Brain microvascular endothelial cell (primary cell): ENCODE data around the gene TRIM2.

Source experiments
- DNase-seq: peaks from one replicate; pipeline ENCODE4 v3.0.0-alpha.2; 2020
- H3K27ac ChIP-seq: fragments of 250-450 bp; sonication (Bioruptor Pico); 2 replicates; pipeline ENCODE4 v1.5.1; 2020; ENCODE audit warnings: mild to moderate bottlenecking, moderate library complexity
- H3K27me3 ChIP-seq: fragments of 250-450 bp; sonication (Bioruptor Pico); replicated peaks from 2 replicates; pipeline ENCODE4 v1.5.1; 2020; ENCODE audit warnings: mild to moderate bottlenecking
- H3K36me3 ChIP-seq: fragments of 250-450 bp; sonication (Bioruptor Pico); replicated peaks from 2 replicates; pipeline ENCODE4 v1.5.1; 2020; ENCODE audit warnings: mild to moderate bottlenecking
- H3K4me3 ChIP-seq: 2 replicates; pipeline ENCODE4 v1.5.1; 2011; ENCODE audit warnings: low read depth, mild to moderate bottlenecking, control low read depth, low read length, moderate library complexity
- CTCF ChIP-seq: IDR thresholded peaks from 2 replicates; pipeline ENCODE4 v1.5.1; 2011; ENCODE audit warnings: low read depth, mild to moderate bottlenecking, moderate library complexity, low read length, control low read depth, inconsistent platforms; ENCODE audit errors: missing control alignments
- in situ Hi-C: cut with HindIII; loops from 2 replicates; pipeline ENCODE4 v1.10.0; 2017; ENCODE audit warnings: low sequenced_read_pairs, low pct_ligation_motif_present

TRIM2 gene

GRCh38 chr4:153269218-153269990, 65.2 kb downstream of the TRIM2 start:
- no peak for TF ChIP-seq CTCF
- in situ Hi-C loops: no loop called here
- H3K27me3 ChIP-seq: no peaks in the 10 kb centered on the region
- no peak for DNase-seq
- no peak overlapping the region for H3K27ac ChIP-seq
- no peak overlapping the region for H3K4me3 ChIP-seq
- H3K36me3 ChIP-seq: no peaks in the 10 kb centered on the region

DNA sequence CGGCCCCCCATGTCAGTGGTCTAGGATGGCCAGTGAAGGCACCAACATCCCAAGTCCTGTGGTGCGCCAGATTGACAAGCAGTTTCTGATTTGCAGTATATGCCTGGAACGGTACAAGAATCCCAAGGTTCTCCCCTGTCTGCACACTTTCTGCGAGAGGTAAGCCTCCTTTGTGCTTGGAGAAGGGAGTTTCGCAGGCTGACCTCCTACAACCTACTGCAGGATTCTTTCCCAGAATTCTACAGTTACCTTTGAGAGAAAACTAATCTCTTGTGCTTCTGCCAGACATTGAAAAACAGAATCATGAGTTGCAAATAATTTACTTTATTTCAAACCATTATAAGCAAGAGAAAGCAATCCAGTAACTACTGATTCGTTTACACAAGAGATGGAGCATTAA, 66.1 kb downstream of the TRIM2 start:
- in situ Hi-C loops: no loop called here
- H3K27me3 ChIP-seq: no peaks in the 10 kb centered on the region
- no peak for TF ChIP-seq CTCF
- no peak overlapping the region for H3K4me3 ChIP-seq
- H3K36me3 ChIP-seq: no peaks in the 10 kb centered on the region
- no peak overlapping the region for H3K27ac ChIP-seq
- DNase-seq: no peak

DNA sequence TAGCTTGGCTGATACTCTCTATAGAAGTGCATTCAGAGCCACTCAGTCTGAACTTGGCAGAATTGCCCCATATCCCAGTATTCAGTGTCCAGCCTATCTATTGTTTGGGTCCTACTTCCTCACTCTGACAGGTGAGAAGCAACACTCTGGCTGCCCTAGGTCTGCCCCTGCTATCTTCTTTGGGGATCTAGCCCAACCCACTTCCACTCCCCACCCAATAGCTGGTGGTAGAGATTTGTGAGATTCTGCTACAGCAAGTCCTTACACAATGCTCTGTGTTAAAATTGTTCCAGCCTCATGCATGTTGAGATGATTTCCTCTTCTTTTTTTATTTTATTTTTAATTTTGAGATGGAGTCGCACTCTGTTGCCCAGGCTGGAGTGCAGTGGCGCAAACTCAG, 67.6 kb downstream of the TRIM2 start:
- no peak for TF ChIP-seq CTCF
- H3K4me3 ChIP-seq: no peak overlapping the region
- no peak for DNase-seq

DNA sequence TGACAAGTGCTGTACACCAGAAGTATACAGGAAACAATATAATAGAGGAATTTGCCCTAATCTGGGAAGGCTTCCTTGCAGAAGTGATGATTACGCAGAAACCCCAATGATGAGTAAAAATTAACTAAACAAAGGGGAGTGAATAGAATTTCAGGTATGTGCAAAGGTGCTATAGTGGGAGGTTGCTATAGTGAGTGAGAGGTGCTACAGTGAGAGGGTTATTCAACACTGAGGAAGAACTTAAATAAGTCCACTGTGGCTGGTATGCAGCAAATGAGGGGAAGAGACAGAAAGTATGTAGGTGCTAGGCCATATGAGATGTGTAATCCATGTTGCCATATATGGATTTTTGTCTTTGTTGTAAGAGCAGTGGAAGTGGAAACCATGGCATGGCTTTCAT, 69.5 kb downstream of the TRIM2 start:
- in situ Hi-C loops: no loop called here
- no peak for TF ChIP-seq CTCF
- Histone ChIP-seq H3K27me3 (no peaks in the 10 kb centered on the region), H3K36me3 (no peaks in the 10 kb centered on the region), H3K4me3 (no peak overlapping the region), H3K27ac (no peak overlapping the region)
- no peak for DNase-seq

More for the DNA sequence above, 67.6 kb downstream of the TRIM2 start:
- no peaks in the 10 kb centered on the region for H3K27me3 ChIP-seq
- H3K36me3 ChIP-seq: no peaks in the 10 kb centered on the region
- in situ Hi-C loops: no loop called here
- no peak overlapping the region for H3K27ac ChIP-seq

DNA sequence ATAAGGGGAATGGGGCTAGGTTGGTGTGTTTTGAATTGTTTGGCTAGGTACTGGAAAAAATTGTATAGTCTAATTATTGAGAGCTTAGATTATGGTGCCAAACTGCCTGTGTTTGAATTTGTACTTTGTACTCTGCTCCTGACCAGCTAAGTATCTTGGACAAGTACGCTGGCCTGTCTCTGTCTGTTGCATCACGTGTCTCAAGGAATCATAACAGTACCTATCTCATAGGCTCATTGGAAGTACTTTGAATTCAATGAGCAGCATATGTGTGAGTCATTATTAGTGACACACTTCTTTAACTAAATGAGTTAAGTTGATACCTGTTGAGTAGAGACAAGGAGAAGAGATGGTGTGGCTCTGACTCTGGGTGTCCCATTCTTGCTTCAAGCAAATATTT, 70.7 kb downstream of the TRIM2 start:
- DNase-seq: no peak
- Histone ChIP-seq H3K4me3 (no peak overlapping the region), H3K27me3 (no peaks in the 10 kb centered on the region), H3K27ac (no peak overlapping the region), H3K36me3 (no peaks in the 10 kb centered on the region)
- in situ Hi-C loops: no loop called here
- TF ChIP-seq CTCF: no peak
